Effector CD8-positive, alpha-beta T cell (primary cell): ENCODE results near the gene CCDC15.
"Not testable (repeated sequence)": the region's sequence is repeated elsewhere in the genome, so short reads cannot be mapped to it uniquely, and the experiment has no call there.

Experiments used
- DNase-seq: peaks from one replicate; lab custom pipeline; 2025; lab: John Stamatoyannopoulos, UW

CCDC15 gene

GRCh38 chr11:125082611-125083311 lies 128.8 kb downstream of the CCDC15 start:
- DNase-seq: no peak

GRCh38 chr11:125083312-125084056 lies 129.5 kb downstream of the CCDC15 start:
- no peak for DNase-seq

GRCh38 chr11:125084057-125084416 lies 130.0 kb downstream of the CCDC15 start:
- DNase-seq: no peak

- DNase-seq: no peak
These were observed 130.8 kb downstream of the CCDC15 start for GRCh38 chr11:125084761-125085231.

- DNase-seq: no peak
These were observed 131.5 kb downstream of the CCDC15 start for GRCh38 chr11:125085301-125086081.

- no peak for DNase-seq
These were observed 132.8 kb downstream of the CCDC15 start for GRCh38 chr11:125086633-125087296.

GRCh38 chr11:125088123-125088522 lies 134.1 kb downstream of the CCDC15 start:
- DNase-seq: no peak

GRCh38 chr11:125088576-125089455 lies 134.8 kb downstream of the CCDC15 start:
- DNase-seq: no peak

GRCh38 chr11:125089481-125089880 lies 135.5 kb downstream of the CCDC15 start:
- not testable (repeated sequence) for DNase-seq

GRCh38 chr11:125090151-125090550 lies 136.1 kb downstream of the CCDC15 start:
- not testable (repeated sequence) for DNase-seq

GRCh38 chr11:125090816-125091215 lies 136.8 kb downstream of the CCDC15 start:
- no peak for DNase-seq
